ENCODE results near the gene ZFP36L1.

The ZFP36L1 gene

GRCh38 chr14:68811171-68811570 is 18.3 kb upstream of the ZFP36L1 start:
- Mint-ChIP-seq H3K4me1 (ENCODE audit: low read depth) (peaks cover 31% of the 10 kb centered on the region), H3K27me3 (ENCODE audit: low read depth) (no peaks in the 10 kb centered on the region), H3K9me3 (no peaks in the 10 kb centered on the region), H3K27ac (no peak overlapping the region), H3K4me3 (no peak overlapping the region), H3K36me3 (ENCODE audit: low read depth) (peaks cover 2% of the 10 kb centered on the region)
- DNase-seq (ENCODE audit: low spot score), result no peak

- Mint-ChIP-seq H3K27ac (no peak overlapping the region), H3K9me3 (no peaks in the 10 kb centered on the region), H3K4me3 (no peak overlapping the region), H3K4me1 (ENCODE audit: low read depth) (peaks cover 25% of the 10 kb centered on the region), H3K36me3 (ENCODE audit: low read depth) (peaks cover 2% of the 10 kb centered on the region), H3K27me3 (ENCODE audit: low read depth) (no peaks in the 10 kb centered on the region)
- DNase-seq (ENCODE audit: low spot score), result no peak
Observed at GRCh38 chr14:68810173-68811153, 17.6 kb upstream of the ZFP36L1 start.

- H3K27me3 Mint-ChIP-seq (ENCODE audit: low read depth), result no peaks in the 10 kb centered on the region
- no peak overlapping the region for H3K27ac Mint-ChIP-seq
- peaks cover 2% of the 10 kb centered on the region for H3K36me3 Mint-ChIP-seq (ENCODE audit: low read depth)
- H3K4me3 Mint-ChIP-seq, result no peak overlapping the region
- H3K9me3 Mint-ChIP-seq, result peaks cover 5% of the 10 kb centered on the region
- H3K4me1 Mint-ChIP-seq (ENCODE audit: low read depth), result peaks cover 15% of the 10 kb centered on the region
- no peak for DNase-seq (ENCODE audit: low spot score)
Observed at GRCh38 chr14:68809524-68809923, 16.7 kb upstream of the ZFP36L1 start.

- no peak overlapping the region for H3K4me3 Mint-ChIP-seq
- H3K36me3 Mint-ChIP-seq (ENCODE audit: low read depth), result peaks cover 4% of the 10 kb centered on the region
- no peak overlapping the region for H3K27ac Mint-ChIP-seq
- no peaks in the 10 kb centered on the region for H3K27me3 Mint-ChIP-seq (ENCODE audit: low read depth)
- no peak for DNase-seq (ENCODE audit: low spot score)
- peaks cover 8% of the 10 kb centered on the region for H3K9me3 Mint-ChIP-seq
- H3K4me1 Mint-ChIP-seq (ENCODE audit: low read depth), result peaks cover 9% of the 10 kb centered on the region
Observed at GRCh38 chr14:68808696-68809480, 16.0 kb upstream of the ZFP36L1 start.

- H3K36me3 Mint-ChIP-seq (ENCODE audit: low read depth), result peaks cover 6% of the 10 kb centered on the region
- H3K4me1 Mint-ChIP-seq (ENCODE audit: low read depth), result peaks cover 1% of the 10 kb centered on the region
- H3K27me3 Mint-ChIP-seq (ENCODE audit: low read depth), result no peaks in the 10 kb centered on the region
- DNase-seq (ENCODE audit: low spot score), result no peak
- peaks cover 15% of the 10 kb centered on the region for H3K9me3 Mint-ChIP-seq
- H3K27ac Mint-ChIP-seq, result no peak overlapping the region
- no peak overlapping the region for H3K4me3 Mint-ChIP-seq
Observed at GRCh38 chr14:68807987-68808386, 15.1 kb upstream of the ZFP36L1 start.

GRCh38 chr14:68807148-68807600 is 14.3 kb upstream of the ZFP36L1 start:
- Mint-ChIP-seq H3K9me3 (peaks cover 19% of the 10 kb centered on the region), H3K27ac (no peak overlapping the region), H3K36me3 (ENCODE audit: low read depth) (peaks cover 8% of the 10 kb centered on the region), H3K4me3 (no peak overlapping the region), H3K4me1 (ENCODE audit: low read depth) (no peaks in the 10 kb centered on the region), H3K27me3 (ENCODE audit: low read depth) (no peaks in the 10 kb centered on the region)
- no peak for DNase-seq (ENCODE audit: low spot score)

- H3K27me3 Mint-ChIP-seq (ENCODE audit: low read depth), result no peaks in the 10 kb centered on the region
- H3K4me3 Mint-ChIP-seq, result no peak overlapping the region
- peaks cover 12% of the 10 kb centered on the region for H3K36me3 Mint-ChIP-seq (ENCODE audit: low read depth)
- no peak overlapping the region for H3K27ac Mint-ChIP-seq
- peaks cover 1% of the 10 kb centered on the region for H3K4me1 Mint-ChIP-seq (ENCODE audit: low read depth)
- DNase-seq (ENCODE audit: low spot score), result no peak
- H3K9me3 Mint-ChIP-seq, result peaks cover 25% of the 10 kb centered on the region
Observed at GRCh38 chr14:68806526-68807147, 13.8 kb upstream of the ZFP36L1 start.

GRCh38 chr14:68805414-68805813 is 12.5 kb upstream of the ZFP36L1 start:
- Mint-ChIP-seq H3K4me3 (no peak overlapping the region), H3K4me1 (ENCODE audit: low read depth) (peaks cover 2% of the 10 kb centered on the region), H3K27ac (no peak overlapping the region), H3K27me3 (ENCODE audit: low read depth) (no peaks in the 10 kb centered on the region), H3K9me3 (peaks cover 29% of the 10 kb centered on the region), H3K36me3 (ENCODE audit: low read depth) (peaks cover 14% of the 10 kb centered on the region)
- no peak for DNase-seq (ENCODE audit: low spot score)

- peaks cover 18% of the 10 kb centered on the region for H3K4me1 Mint-ChIP-seq (ENCODE audit: low read depth)
- H3K4me3 Mint-ChIP-seq, result no peak overlapping the region
- H3K27ac Mint-ChIP-seq, result no peak overlapping the region
Observed at GRCh38 chr14:68801631-68802030, 8.8 kb upstream of the ZFP36L1 start.

GRCh38 chr14:68800953-68801352 is 8.1 kb upstream of the ZFP36L1 start:
- H3K4me1 Mint-ChIP-seq (ENCODE audit: low read depth), result peaks cover 23% of the 10 kb centered on the region
- peaks cover 19% of the 10 kb centered on the region for H3K36me3 Mint-ChIP-seq (ENCODE audit: low read depth)
- H3K4me3 Mint-ChIP-seq, result no peak overlapping the region
- no peaks in the 10 kb centered on the region for H3K27me3 Mint-ChIP-seq (ENCODE audit: low read depth)
- H3K27ac Mint-ChIP-seq, result no peak overlapping the region
- peaks cover 46% of the 10 kb centered on the region for H3K9me3 Mint-ChIP-seq
- DNase-seq (ENCODE audit: low spot score), result no peak

More at GRCh38 chr14:68801631-68802030, 8.8 kb upstream of the ZFP36L1 start:
- no peaks in the 10 kb centered on the region for H3K27me3 Mint-ChIP-seq (ENCODE audit: low read depth)
- peaks cover 46% of the 10 kb centered on the region for H3K9me3 Mint-ChIP-seq
- H3K36me3 Mint-ChIP-seq (ENCODE audit: low read depth), result peaks cover 19% of the 10 kb centered on the region
- DNase-seq (ENCODE audit: low spot score), result no peak

GRCh38 chr14:68800390-68800789 is 7.5 kb upstream of the ZFP36L1 start:
- H3K9me3 Mint-ChIP-seq, result peaks cover 46% of the 10 kb centered on the region
- H3K36me3 Mint-ChIP-seq (ENCODE audit: low read depth), result peaks cover 19% of the 10 kb centered on the region
- H3K4me1 Mint-ChIP-seq (ENCODE audit: low read depth), result peaks cover 23% of the 10 kb centered on the region
- H3K4me3 Mint-ChIP-seq, result no peak overlapping the region
- no peak for DNase-seq (ENCODE audit: low spot score)
- no peak overlapping the region for H3K27ac Mint-ChIP-seq
- H3K27me3 Mint-ChIP-seq (ENCODE audit: low read depth), result no peaks in the 10 kb centered on the region

- no peak for DNase-seq (ENCODE audit: low spot score)
- H3K27me3 Mint-ChIP-seq (ENCODE audit: low read depth), result no peaks in the 10 kb centered on the region
- no peak overlapping the region for H3K27ac Mint-ChIP-seq
- peaks cover 34% of the 10 kb centered on the region for H3K4me1 Mint-ChIP-seq (ENCODE audit: low read depth)
- no peak overlapping the region for H3K4me3 Mint-ChIP-seq
- H3K36me3 Mint-ChIP-seq (ENCODE audit: low read depth), result peaks cover 20% of the 10 kb centered on the region
- peaks cover 37% of the 10 kb centered on the region for H3K9me3 Mint-ChIP-seq
Observed at GRCh38 chr14:68798621-68799020, 5.8 kb upstream of the ZFP36L1 start.

GRCh38 chr14:68797121-68797670 is 4.3 kb upstream of the ZFP36L1 start:
- H3K4me3 Mint-ChIP-seq, result peak overlapping the region; percentile 47
- no peaks in the 10 kb centered on the region for H3K27me3 Mint-ChIP-seq (ENCODE audit: low read depth)
- H3K27ac Mint-ChIP-seq, result peak overlapping the region; percentile 100
- no peak for DNase-seq (ENCODE audit: low spot score)
- peaks cover 20% of the 10 kb centered on the region for H3K36me3 Mint-ChIP-seq (ENCODE audit: low read depth)
- peaks cover 36% of the 10 kb centered on the region for H3K4me1 Mint-ChIP-seq (ENCODE audit: low read depth)
- H3K9me3 Mint-ChIP-seq, result peaks cover 27% of the 10 kb centered on the region
